ENCODE data around the gene SLC31A2.

SLC31A2 gene

DNA sequence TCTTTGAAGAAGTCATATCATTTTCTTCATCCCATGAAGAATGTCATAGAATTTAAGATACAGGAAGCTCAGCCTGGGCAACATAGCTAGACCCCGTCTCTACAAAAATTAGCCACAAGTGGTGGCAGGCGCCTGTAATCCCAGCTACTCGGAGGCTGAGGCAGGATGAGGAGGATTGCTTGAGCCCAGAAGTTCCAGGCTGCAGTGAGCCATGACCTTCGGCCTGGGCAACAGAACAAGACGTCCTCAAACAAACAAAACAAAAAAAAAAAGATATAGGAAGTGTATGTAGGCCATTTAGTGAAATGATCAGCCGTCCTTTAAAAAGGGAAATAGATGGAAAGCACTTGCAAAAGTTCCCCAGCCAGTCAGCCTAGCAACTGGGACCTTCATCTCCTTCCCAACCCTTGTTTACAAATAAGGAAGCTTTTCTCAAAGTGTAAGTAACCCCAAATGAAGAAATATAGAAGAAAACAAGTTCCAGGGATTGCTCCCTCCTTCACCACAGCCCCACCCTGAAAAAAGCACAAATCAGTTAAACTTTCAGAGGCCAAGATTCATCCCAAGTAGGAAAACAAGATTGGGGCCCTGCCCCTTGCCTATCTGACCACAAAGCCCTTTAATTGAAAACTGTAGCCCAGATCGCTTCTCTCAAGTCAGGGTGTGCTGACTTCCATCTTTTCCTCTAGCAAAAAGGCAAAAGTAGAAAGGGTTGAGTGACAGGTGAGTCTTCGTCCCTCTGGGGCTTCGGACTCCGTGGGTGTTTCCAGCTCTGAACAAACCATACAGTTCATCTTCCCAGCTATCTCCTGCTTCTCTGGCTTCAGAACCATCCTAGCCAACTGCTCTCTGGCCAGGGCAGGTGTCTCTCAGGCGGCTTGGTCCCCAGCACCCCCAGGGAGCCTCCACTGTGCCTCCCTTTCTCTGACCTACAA, 1.2 kb downstream of the SLC31A2 start:
- no peak for DNase-seq (ENCODE audit: low read depth, low spot score)

DNA sequence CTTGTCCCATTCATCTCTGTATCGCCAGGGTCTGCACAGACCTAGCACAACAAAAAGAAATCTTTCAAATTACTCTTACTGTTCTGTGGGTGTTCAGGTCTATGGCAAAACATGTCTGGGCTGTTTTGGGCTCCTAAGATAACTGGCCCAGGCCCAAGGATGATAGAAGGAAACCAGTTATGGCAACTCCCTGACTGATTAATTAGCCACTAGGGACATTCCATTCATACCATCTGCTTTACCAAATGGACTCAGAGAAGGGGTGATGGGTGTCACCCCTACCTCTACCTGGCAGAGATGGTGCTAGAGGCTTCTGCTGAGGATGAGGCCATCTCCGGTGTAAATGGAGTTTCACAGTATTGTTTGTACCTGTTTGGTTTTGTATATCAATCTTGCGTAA, 1.9 kb downstream of the SLC31A2 start:
- DNase-seq (ENCODE audit: low read depth, low spot score): no peak

DNA sequence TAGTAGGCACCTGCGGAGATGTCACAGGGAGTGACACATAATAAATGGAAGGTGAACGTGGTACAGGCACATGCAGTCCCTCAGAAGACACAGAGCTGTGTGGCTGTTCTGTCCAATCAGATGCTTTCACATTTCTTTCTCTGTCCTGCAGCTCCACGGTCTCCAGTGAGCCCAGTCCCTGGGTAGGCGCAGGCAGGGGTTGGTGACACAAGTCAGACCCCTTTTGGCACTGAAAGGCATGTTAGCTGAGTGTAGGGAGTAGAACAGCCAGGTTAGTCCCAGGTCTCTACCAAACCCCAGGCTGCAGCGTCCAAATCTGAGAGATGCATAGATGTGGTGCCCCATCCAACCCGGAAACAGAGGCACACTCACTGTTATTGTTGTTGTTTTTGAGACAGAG, 2.8 kb downstream of the SLC31A2 start:
- DNase-seq (ENCODE audit: low read depth, low spot score): no peak

DNA sequence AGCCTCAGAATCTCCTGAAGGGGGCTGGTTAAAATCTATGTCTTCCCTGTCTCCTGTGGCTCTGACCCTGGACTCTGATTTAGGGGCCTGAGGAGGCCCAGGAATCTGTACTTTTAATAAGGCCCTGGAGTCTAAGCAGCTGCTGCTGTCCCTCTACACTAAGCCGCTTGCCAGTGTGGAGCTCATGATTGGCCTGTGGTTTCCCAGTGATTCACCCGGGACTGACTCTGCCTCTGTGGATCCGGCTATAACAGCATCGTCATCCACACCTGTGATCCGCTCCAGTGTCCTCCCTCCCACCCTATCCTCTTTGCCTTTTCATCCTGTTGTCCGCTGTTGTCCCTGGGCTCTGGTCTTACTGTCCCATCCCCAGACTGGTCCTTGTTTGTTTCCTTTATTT, 3.7 kb downstream of the SLC31A2 start:
- DNase-seq (ENCODE audit: low read depth, low spot score): no peak

DNA sequence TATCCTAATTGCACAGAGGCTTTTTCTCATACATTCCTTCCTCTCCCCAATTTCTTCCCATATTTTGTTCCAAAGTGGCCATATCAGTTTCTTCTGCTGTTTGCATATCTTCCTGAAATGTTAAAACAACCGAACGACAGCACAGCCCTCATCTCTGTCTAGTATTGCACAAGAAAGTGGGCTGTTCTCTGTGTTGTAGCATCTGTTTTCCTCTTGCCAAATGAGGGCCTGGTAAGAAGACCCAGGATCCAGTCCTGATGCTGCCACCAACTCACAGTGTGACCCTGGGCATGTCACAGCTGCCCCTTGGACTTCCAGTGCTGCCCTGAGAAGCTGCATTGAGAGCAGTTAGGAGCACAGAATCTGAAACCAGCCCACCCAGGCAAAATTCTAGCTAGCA, 4.1 kb downstream of the SLC31A2 start:
- no peak for DNase-seq (ENCODE audit: low read depth, low spot score)

DNA sequence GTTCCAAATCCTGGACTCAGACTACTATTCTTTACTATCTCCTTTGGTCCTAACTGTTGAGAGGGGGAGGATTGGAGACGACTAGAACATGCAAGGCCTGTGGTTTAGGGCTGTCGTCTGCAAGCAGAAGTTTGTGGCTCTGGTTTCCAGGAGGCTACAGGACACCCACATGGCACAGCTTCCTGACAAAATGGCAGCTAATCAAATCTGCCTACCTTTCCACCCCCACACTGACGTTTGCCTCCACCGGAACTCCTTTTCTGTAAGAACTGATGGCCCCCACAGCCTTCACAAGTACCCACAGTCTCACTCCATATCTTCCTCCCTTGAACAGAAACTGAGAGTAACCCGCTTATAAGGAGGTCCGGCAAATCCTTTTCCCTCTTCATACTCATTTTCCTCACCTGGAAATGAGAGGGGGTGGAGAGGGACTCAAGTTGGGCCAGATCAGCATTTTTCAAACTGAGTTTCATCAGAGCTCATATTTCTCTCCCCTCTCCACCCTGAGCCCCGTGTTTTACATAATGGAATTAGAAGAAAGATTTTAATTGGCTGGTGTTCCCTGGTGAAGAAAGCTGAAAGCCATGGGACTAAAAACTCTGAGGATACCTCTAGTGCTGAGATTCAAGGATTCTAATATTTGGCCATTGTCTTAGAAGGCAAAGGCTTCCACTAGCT, 5.2 kb downstream of the SLC31A2 start:
- DNase-seq (ENCODE audit: low read depth, low spot score): no peak

DNA sequence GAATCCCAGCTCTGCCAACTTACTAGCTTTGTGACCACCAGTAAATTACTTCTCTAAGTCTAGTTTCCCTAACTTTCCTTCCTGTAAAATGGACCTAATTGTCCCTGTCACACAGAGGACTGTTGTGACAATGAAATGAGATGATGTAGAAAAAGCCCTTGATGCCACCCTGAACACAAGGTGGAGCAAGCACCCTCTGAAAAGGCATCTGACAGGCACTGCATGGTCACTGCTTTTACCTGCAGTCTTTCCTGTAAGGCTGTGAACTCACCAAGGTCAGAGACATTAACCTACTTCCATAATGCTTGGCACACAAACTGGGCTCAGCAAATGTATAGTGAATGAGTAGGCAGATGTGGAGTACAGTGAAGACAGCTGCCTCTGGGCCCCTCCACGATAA, 6.1 kb downstream of the SLC31A2 start:
- no peak for DNase-seq (ENCODE audit: low read depth, low spot score)

DNA sequence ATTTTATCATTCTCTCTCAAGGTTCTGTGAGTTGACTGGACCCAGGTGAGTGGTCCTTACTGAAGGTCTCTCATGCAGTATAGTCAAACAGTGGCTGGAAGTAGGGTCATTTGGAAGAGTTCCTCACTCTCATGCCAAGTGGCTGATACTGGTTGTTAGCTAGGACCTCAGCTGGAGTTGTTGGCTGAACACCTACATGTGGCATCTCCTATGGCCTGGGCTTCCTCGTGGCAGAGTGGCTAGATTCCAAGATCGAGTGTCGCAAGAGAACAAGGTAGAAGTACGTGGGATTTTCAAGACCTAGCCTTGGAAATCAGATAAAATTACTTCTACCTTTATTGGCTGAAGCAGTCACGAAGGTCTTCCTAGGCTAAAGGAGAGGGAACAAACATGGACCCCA, 7.6 kb downstream of the SLC31A2 start:
- no peak for DNase-seq (ENCODE audit: low read depth, low spot score)

DNA sequence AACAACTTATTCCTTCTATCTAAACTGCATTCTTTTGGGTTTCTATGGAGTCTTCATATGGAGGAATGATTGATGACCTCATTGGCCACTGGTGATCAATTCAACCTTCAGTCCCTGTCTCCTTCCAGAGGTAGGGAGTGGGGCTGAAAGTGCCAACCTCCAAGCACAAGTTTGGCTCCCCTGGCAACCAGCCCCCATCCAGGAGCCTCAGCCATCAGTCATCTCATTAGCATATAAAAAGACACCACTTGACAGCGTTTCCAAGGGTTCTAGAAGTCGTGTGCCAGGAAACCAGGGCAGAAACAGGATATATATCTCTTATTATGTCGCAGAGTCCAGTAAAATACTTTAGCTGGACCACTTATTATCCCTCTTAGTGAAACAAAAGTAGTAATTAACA, 9.8 kb downstream of the SLC31A2 start:
- DNase-seq (ENCODE audit: low read depth, low spot score): no peak

DNA sequence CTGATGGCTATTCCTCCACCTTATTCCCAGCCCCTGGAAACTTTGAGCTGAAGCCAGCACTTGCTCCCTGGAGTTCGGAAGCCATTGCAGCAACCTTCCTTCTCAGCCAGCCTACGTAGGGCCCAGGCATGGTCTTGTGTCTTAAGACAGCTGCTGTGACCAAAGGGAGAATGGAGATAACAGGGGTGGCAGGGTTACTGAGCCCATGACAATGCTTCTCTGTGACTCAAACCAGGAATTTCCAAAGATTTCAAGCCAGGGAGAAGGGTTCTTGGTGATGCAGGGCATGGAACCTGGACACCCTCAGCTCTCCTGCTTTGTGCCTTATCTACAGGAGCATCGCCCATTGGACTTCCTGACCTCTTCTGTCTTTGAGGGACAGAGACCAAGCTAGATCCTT, 12.2 kb downstream of the SLC31A2 start:
- no peak for DNase-seq (ENCODE audit: low read depth, low spot score)

DNA sequence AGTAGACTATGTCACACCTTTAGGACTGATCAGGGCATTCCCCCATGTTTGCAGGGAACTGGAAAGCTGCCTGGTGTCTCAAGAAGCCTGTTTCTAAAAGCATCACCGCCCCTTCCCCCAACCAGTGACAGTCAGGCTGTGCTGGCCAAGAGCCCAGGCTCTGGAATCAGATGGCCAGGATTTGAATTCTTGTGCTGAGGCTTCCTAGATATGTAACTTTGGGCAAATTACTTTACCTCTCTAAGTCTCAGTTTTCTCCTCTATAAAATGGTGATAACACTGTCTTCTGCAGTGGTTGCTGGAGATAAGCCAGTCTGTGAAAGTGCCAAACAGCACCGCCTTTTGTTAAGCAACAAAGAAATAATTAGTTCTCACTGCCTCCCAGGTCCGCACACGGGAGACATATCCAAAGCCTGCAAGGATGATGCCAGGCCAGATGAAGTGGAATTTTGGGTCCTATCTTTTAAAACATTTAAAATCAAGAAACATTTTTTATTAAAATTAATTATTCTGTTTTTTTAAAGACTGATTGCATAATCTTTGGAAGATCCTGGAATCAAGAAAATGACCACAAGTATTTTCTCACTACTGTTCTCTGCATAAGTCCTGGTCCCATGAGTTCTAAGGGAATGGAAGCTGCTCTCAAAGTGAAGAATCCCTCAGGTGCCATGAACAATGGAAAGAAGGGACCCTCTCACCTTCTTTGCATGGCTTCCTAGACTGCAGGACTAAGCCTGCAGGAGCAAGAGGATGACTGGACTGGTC, 13.9 kb downstream of the SLC31A2 start:
- no peak for DNase-seq (ENCODE audit: low read depth, low spot score)

DNA sequence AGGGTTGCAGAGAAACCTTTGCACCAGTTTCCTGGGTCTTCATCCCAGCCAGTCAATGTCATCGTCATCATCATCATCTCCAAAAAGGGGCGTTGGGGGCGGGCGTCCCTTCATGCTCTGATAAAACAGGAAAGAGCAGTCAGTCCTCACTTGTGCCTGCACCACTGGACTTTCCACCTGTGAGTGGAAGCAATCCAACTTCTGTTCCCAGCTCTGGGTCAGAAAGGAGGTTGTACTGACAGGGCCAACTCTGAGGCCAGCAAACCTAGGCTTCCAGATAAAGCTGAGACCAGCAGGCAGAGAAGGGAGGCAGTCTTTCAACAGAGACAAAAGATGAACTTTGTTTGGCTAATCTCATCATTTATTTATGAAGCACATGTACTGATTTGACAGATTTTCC, 15.2 kb downstream of the SLC31A2 start:
- no peak for DNase-seq (ENCODE audit: low read depth, low spot score)

DNA sequence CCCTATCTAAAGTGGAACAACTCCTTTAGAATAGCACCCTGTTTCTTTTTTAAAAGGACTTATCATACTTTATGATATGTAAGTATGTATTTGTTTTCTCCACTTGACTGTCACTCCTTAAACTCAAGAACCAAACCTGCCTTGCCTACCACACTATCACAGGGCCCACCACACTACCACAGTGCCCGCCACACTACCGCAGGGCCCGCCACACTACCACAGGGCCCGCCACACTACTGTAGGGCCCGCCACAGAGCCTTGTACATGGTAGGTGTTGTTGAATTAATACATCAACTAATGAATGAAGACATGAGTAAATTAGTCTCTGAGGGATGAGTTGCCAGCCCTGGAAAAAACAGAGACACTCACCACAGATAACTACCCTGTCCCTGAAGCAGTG, 18.0 kb downstream of the SLC31A2 start:
- DNase-seq (ENCODE audit: low read depth, low spot score): no peak

DNA sequence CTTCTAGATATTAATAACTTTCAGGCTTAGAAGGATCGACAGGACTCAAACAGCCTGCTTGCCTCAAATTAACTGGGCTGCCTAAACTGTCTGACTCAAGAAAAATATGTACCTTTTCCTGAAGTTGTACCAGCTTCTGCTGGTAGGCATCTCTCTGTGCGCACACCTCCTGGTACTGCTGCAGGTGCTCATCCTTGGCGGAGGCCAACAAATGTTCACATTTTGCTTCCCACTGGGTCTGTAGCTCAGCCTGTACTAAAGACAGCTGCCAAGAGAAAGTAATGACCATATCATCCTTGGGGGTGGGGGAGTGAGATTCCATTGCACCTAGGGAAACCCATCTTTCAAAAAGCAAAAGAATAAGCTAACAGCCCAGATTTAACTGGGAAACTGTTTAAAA, 22.5 kb downstream of the SLC31A2 start:
- DNase-seq (ENCODE audit: low read depth, low spot score): no peak

DNA sequence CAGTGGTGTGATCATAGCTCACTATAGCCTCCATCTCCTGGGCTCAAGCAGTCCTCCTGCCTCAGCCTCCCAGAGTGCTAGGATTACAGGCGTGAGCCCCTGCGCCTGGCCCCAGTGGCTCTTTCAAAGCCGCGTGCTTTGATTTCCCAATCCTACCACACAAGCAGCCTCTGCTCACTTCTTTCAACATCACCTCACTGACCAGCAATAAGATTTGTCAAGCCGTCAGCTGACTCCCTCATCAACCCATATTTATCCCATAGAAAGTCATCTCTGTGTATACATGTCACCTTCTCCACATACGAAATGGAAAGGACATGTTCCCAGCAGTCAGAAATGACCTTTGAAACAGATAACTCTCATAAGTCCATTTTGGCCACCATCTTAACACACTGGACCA, 26.0 kb downstream of the SLC31A2 start:
- DNase-seq (ENCODE audit: low read depth, low spot score): no peak

DNA sequence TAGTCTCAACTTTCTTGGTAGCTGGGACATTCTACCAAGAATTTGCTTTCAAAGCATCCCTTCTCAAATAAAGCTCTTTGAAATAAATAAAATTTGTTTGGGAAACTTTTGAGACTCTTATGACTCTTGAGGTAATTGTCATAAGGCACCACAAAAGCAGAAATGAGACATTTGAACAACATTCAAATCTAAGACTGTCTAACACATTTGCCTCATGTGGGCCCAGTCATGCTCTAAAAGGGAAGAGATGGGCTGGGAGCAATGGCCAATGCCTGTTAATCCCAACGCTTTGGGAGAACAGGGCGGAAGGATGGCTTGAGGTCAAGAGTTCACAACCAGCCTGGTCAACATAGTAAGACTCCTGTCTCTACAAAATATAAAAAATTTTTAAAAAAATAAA, 26.4 kb downstream of the SLC31A2 start:
- no peak for DNase-seq (ENCODE audit: low read depth, low spot score)

DNA sequence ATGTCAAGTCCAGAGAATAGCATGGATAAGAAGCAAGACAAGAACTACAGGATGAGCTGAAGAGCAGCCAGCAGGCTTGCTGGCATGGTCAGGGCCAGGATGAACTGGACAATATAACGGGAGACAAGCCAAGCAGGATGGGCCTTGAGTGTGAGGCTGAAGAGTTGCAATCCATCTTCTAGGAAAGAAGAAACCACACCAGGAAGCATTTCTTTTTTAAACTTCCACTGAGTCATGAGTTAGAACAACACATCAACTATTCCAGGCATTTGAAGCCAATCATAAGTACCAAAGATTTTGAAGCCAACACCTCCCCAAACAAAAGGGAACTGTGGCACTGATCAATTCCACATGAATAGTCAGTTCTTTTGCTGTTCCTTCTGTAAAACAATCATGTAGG, 27.3 kb downstream of the SLC31A2 start:
- DNase-seq (ENCODE audit: low read depth, low spot score): no peak

DNA sequence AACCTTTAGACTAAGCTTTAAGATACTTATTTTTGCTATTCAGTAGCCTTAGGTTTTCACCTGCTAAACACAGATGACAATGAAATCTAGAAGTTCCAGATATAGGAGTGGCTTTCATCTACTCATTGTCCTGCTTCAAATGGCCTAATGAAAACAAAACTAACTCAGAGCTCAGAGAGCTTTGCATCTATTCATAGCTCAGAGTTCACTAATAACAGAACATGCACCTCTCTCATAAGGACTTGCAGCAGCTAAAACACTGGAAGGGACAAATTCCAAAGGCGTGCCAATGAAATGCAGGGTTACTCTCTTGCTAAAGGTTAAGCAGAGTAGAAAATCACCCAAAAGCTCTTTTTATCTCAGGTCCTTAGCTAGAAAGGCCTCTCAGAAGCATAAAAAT, 29.0 kb downstream of the SLC31A2 start:
- no peak for DNase-seq (ENCODE audit: low read depth, low spot score)

DNA sequence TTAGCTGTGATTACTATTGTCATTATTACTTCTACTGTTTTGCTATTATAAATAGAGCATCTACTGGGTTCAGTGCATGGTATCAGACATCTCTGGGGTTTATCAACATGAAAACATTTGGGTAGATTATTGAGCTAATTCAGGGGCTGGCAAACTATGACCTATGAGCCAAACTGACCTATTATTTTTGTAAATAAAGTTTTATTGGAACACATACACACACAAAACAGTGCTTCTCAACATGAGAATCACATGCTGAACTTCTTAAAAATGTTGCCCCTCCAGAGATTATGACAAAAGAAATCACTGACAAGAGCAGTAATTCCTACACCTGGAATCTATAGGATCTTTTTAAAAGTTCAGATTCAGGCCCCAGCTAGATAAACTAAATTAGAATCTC, 30.4 kb downstream of the SLC31A2 start:
- DNase-seq (ENCODE audit: low read depth, low spot score): no peak

DNA sequence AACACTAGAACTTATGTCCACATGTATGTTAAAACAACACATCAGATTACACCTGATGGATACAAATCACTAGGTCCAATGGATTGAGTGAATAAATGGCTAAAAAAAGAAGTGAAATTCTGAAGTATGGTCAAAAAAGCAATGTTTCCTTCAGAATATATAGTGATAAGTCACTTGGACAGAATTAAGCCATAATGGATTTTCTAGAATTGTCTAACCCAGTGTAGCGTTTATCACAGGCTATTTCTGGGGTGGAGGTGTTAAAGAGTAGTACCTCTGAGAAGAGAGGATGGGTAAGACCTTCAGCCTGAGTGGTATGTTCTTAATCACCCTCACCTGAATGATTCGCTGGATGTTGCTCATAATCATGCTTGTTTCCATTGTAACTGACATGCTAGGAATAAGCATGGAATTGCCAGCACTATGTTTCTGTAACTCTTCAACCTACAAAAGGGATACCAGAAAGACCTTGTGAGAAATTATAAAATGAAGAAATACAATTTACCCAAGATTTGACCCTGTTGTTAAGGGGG, 33.2 kb downstream of the SLC31A2 start:
- no peak for DNase-seq (ENCODE audit: low read depth, low spot score)

DNA sequence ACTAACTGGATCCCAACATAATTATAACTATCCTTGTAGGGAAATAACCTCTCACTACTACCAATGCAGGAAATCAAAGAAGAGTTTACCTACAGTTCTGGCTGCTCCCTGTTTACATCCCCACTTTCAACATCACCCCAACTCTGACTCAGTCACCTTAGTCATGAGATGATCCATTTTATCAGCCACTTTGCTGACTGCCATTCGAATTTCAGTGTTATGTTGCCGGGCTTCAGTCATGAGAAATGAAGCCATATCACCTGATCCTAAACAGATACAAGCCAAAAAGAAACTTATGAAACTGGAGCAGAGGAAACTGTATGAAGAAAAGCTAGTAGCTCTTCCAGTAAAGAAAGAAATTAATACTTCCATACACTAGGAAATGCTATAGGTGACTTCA, 33.7 kb downstream of the SLC31A2 start:
- DNase-seq (ENCODE audit: low read depth, low spot score): no peak

DNA sequence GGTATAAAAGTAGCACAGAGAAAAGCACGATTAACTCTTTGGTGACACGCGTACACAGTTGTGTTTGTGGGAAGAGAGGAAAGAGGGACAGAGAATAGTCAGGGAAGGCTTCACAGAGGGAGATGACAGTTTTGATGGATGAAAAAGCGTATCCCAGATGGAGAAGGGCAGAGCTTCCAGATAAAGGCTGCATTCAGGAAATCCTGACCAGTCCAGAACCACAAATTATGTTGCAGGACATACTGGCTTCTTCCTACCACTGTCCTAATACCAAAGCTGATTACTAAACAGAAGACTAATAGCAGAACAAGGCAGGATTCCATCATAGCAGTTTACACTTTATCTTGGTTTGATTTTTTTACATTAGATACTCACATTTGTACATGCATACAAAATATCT, 34.5 kb downstream of the SLC31A2 start:
- no peak for DNase-seq (ENCODE audit: low read depth, low spot score)
